ENCODE data around the gene MSL2. TPM values are rescaled to one million over a fixed set of nuclear protein-coding genes. Genes with fewer than 3 reads are reported as not detected.
"Not testable (repeated sequence)": the region's sequence is repeated elsewhere in the genome, so short reads cannot be mapped to it uniquely, and the experiment has no call there.

MSL2 gene
- total RNA-seq, 1 donor from 2014 or later: 59.4 TPM

DNA sequence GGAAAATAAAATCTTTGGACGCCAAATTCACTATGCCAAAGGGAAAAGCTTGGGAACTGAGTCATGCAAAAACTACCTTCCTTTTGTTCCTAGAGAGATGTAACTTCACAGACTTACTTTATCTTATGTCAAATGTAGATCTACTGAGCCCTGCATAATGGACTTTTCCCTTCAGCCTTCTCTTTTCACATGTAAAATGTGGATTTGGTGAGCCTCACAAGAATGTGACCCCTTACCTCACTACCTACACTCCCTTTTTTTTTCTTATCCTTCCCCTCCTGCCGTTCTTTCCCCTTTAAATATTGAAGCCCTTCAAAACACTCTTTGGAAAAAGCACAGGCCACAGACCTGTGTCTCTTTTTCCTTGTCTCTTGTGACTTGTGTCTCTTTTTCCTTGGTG is 40.0 kb upstream of the MSL2 start:
- DNase-seq (no peak), ATAC-seq (ENCODE audit: low read depth) (no peak)
- Mint-ChIP-seq H3K4me1 (no peaks in the 10 kb centered on the region), H3K9me3 (no peaks in the 10 kb centered on the region), H3K27ac (no peak overlapping the region), H3K27me3 (peaks cover 2% of the 10 kb centered on the region), H3K36me3 (ENCODE audit: low read depth) (no peaks in the 10 kb centered on the region), H3K4me3 (no peak overlapping the region)
- intact Hi-C loops (cut with micrococcal nuclease): no loop called here
- ChIA-PET POLR2A (no interaction called here), CTCF (no interaction called here)
- TF ChIP-seq, protein P1, sequence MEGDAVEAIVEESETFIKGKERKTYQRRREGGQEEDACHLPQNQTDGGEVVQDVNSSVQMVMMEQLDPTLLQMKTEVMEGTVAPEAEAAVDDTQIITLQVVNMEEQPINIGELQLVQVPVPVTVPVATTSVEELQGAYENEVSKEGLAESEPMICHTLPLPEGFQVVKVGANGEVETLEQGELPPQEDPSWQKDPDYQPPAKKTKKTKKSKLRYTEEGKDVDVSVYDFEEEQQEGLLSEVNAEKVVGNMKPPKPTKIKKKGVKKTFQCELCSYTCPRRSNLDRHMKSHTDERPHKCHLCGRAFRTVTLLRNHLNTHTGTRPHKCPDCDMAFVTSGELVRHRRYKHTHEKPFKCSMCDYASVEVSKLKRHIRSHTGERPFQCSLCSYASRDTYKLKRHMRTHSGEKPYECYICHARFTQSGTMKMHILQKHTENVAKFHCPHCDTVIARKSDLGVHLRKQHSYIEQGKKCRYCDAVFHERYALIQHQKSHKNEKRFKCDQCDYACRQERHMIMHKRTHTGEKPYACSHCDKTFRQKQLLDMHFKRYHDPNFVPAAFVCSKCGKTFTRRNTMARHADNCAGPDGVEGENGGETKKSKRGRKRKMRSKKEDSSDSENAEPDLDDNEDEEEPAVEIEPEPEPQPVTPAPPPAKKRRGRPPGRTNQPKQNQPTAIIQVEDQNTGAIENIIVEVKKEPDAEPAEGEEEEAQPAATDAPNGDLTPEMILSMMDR (IDR thresholded peaks at IDR 0.05): no peak

DNA sequence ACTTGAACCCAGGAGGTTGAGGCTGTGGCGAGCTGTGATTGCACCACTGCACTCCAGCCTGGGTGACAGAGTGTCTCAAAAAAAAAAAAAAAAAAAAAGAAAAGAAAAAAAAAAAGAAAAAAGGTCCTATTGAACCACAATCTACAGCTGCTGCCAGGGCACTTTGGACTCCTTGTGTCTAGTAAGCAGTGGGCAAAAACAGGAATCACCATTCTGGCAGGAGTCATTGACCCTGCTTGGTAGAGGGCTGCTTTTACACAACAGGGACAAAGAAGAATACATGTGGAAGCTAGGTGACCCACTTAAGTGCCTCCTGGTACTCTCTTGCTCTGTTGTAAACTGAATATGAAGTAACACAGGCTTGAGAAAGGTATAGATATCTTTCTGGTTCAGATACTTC is 39.4 kb upstream of the MSL2 start:
- Mint-ChIP-seq H3K27ac (no peak overlapping the region), H3K27me3 (peaks cover 2% of the 10 kb centered on the region), H3K4me3 (no peak overlapping the region), H3K9me3 (no peaks in the 10 kb centered on the region), H3K4me1 (no peaks in the 10 kb centered on the region), H3K36me3 (ENCODE audit: low read depth) (no peaks in the 10 kb centered on the region)
- ATAC-seq (ENCODE audit: low read depth): no peak
- intact Hi-C loops (cut with micrococcal nuclease): no loop called here
- POLR2A ChIA-PET: no interaction called here
- no peak for DNase-seq
- CTCF ChIA-PET: no interaction called here
- TF ChIP-seq, protein P1 (IDR thresholded peaks at IDR 0.05): no peak

DNA sequence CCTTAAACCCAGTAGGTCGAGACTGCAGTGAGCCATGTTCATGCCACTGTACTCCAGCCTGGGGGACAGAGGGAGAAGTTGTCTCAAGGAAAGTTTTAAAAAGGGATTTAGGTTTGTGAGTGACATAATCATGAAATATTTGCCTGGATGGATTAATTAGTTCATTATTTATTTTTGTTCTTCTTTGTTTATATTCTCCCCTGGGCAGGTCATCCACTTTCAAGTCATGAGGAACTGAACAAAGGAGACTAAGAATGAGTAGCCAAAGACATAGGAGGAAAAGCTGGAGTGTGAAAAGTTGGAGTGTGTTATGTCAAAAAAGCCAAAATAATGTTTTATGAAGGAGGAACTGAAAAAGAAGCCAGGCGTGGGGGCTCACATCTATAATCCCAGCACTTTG is 36.3 kb upstream of the MSL2 start:
- no peak overlapping the region for H3K27ac Mint-ChIP-seq
- TF ChIP-seq, protein P1 (IDR thresholded peaks at IDR 0.05): no peak
- no peaks in the 10 kb centered on the region for H3K36me3 Mint-ChIP-seq (ENCODE audit: low read depth)
- POLR2A ChIA-PET: no interaction called here
- CTCF ChIA-PET: interaction anchor here (0.6 kb wide), 1 partner anchor 119 kb away, joined by 3 read pairs; no protein-coding TSS in a partner anchor
- H3K4me1 Mint-ChIP-seq: no peaks in the 10 kb centered on the region
- H3K27me3 Mint-ChIP-seq: no peaks in the 10 kb centered on the region
- ATAC-seq (ENCODE audit: low read depth): no peak
- no peak for DNase-seq
- no peaks in the 10 kb centered on the region for H3K9me3 Mint-ChIP-seq
- intact Hi-C loops (cut with micrococcal nuclease): no loop called here
- no peak overlapping the region for H3K4me3 Mint-ChIP-seq

DNA sequence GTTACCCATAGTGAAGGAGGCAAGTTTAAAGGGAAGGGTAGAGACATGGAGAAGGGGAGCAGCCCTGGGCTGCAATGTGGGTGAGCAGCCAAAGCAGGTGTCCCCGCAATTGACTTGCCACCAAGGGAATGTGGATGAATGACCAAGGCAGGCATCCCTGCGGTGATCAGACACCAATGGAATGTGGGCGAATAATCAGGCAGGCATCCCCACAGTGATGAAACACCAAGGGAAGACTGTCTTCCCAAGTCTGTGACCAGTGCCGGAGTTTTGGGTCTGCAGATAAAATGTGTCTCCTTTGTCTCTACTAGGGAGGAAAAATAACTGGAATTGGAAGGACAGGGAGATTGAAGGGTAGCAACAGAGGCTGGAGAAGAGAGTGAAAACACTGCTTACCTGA is 26.6 kb upstream of the MSL2 start:
- not testable (repeated sequence) for H3K27ac Mint-ChIP-seq

DNA sequence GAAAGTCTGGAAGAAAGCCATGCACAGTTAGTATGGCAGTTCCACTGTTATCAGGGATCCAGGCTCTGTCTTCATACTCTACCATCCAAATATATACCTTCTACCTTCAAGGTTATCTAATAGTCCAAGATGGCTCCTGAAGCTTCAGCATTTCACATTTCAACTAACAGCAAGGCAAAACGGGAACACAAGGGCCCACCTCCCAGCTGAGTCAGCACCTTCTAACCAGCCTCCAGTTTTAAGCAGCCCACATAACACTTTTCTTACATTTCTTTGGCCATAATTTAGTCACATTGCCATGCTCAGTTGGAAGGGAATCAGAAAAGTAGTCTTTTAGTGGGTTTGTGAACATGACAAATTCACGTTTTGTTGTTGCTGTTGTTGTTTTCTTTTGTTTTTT is 15.4 kb upstream of the MSL2 start:
- POLR2A ChIA-PET: no interaction called here
- CTCF ChIA-PET: no interaction called here
- intact Hi-C loops (cut with micrococcal nuclease): no loop called here
- H3K27ac Mint-ChIP-seq: no peak overlapping the region
- H3K27me3 Mint-ChIP-seq: peaks cover 7% of the 10 kb centered on the region
- ATAC-seq (ENCODE audit: low read depth) (no peak), DNase-seq (no peak)
- no peak overlapping the region for H3K4me3 Mint-ChIP-seq
- H3K4me1 Mint-ChIP-seq: no peaks in the 10 kb centered on the region
- H3K9me3 Mint-ChIP-seq: no peaks in the 10 kb centered on the region
- H3K36me3 Mint-ChIP-seq (ENCODE audit: low read depth): no peaks in the 10 kb centered on the region
- TF ChIP-seq, protein P1 (IDR thresholded peaks at IDR 0.05): no peak

More for the DNA sequence above, 26.6 kb upstream of the MSL2 start:
- H3K36me3 Mint-ChIP-seq (ENCODE audit: low read depth); POLR2A ChIA-PET; CTCF ChIA-PET; H3K4me3 Mint-ChIP-seq; H3K4me1 Mint-ChIP-seq; ATAC-seq (ENCODE audit: low read depth); H3K9me3 Mint-ChIP-seq; DNase-seq; intact Hi-C loops (cut with micrococcal nuclease): not testable (repeated sequence)
- H3K27me3 Mint-ChIP-seq: peaks cover 20% of the 10 kb centered on the region

DNA sequence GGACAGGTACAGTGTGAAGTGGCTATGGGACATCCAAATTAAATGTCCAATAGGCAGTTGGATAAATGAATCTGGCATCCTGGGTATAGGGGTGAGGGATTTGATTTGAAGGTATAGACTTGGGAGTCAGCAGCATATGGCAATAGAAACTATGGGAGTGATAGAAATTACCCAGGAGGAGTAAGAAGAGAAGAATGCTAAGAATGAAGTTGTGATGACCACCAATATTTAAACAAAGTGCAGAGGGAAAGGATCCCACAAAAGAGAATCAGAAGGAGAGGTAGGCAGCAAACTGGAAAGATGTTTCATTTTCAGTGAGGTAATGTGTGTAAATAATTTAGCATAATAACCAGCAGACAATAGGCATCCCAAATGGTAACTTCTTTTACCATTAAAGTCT is 13.8 kb upstream of the MSL2 start:
- Mint-ChIP-seq H3K27ac (no peak overlapping the region), H3K36me3 (ENCODE audit: low read depth) (no peaks in the 10 kb centered on the region), H3K4me3 (no peak overlapping the region), H3K4me1 (no peaks in the 10 kb centered on the region), H3K27me3 (peaks cover 7% of the 10 kb centered on the region), H3K9me3 (no peaks in the 10 kb centered on the region)
- TF ChIP-seq, protein P1 (IDR thresholded peaks at IDR 0.05): no peak
- ATAC-seq (ENCODE audit: low read depth) (no peak), DNase-seq (no peak)
- POLR2A ChIA-PET: no interaction called here
- CTCF ChIA-PET: no interaction called here
- intact Hi-C loops (cut with micrococcal nuclease): no loop called here

Data from activated B cell treated with CpG ODN at 0.5 μM for 24 hours (primary cell).